H1 (cell line): ENCODE results near the gene SRRM5. TPM values are rescaled to one million over a fixed set of nuclear protein-coding genes. Genes with fewer than 3 reads are reported as not detected.

Source experiments
- CTCF ChIA-PET: fragments of 300-600 bp; sonication (Branson Sonifier 250); formaldehyde crosslinking; loops from one replicate; lab custom pipeline; 2021; ENCODE audit not compliant: partially characterized antibody; lab: Charles Lee
- POLR2A ChIA-PET: fragments of 300-600 bp; sonication (Branson Sonifier 250); formaldehyde crosslinking; loops from one replicate; lab custom pipeline; 2021; ENCODE audit warnings: inconsistent platforms; ENCODE audit not compliant: partially characterized antibody; lab: Charles Lee
- DNase-seq, 2 experiments: peaks; one replicate each; pipeline versions ENCODE4 v3.0.0 to v3.0.0-alpha.2; 2010 to 2022; ENCODE audit warnings: low spot score in 2 of 2, low read depth in 1 of 2, mixed read lengths in 1 of 2
- FAIRE-seq: peaks from 2 replicates; lab custom pipeline; 2011; peaks lifted over from hg19 to GRCh38; lab: Jason Lieb, UNC
- H2AFZ ChIP-seq: 2 replicates; pipeline ENCODE4 v1.8.1; 2012; ENCODE audit warnings: low read length, inconsistent platforms
- H2AK5ac ChIP-seq: 2 replicates; pipeline ENCODE4 v1.6.1; 2013; ENCODE audit warnings: low read depth, low read length
- H2BK120ac ChIP-seq: replicated peaks from 2 replicates; pipeline ENCODE3; 2013; ENCODE audit warnings: low read depth, low read length, inconsistent platforms
- H2BK12ac ChIP-seq: 2 replicates; pipeline ENCODE4 v1.6.1; 2013; ENCODE audit warnings: low read depth, low read length
- H2BK15ac ChIP-seq: 2 replicates; pipeline ENCODE4 v1.6.1; 2013; ENCODE audit warnings: low read length
- H2BK20ac ChIP-seq: 2 replicates; pipeline ENCODE4 v1.6.1; 2013; ENCODE audit warnings: low read length
- H2BK5ac ChIP-seq: 2 replicates; pipeline ENCODE4 v1.6.1; 2013; ENCODE audit warnings: low read depth, low read length
- H3K14ac ChIP-seq: 2 replicates; pipeline ENCODE4 v1.6.1; 2013; ENCODE audit warnings: inconsistent platforms; ENCODE audit not compliant: insufficient read length
- H3K18ac ChIP-seq: 2 replicates; pipeline ENCODE4 v1.6.1; 2013; ENCODE audit warnings: low read length; ENCODE audit errors: extremely low read depth
- H3K23ac ChIP-seq: 2 replicates; pipeline ENCODE4 v1.6.1; 2013; ENCODE audit warnings: inconsistent platforms; ENCODE audit not compliant: insufficient read length
- H3K23me2 ChIP-seq: 2 replicates; pipeline ENCODE4 v1.6.1; 2013; ENCODE audit warnings: low read depth, low read length
- H3K27ac ChIP-seq: 2 replicates; pipeline ENCODE4 v1.6.1; 2011; ENCODE audit warnings: low read depth, low read length, inconsistent platforms
- H3K27me3 ChIP-seq, 4 experiments: replicated peaks in 1 of 4; 1 replicate in 1 of 4; 2 replicates in 3 of 4; pipeline versions ENCODE4 v1.6.1 to v1.8.1; 2011 to 2013; ENCODE audit warnings: low read length in 3 of 4, mild to moderate bottlenecking in 3 of 4, inconsistent platforms in 2 of 4, mixed read lengths in 2 of 4, moderate library complexity in 1 of 4; ENCODE audit not compliant: control insufficient read depth in 3 of 4, insufficient read depth in 3 of 4; ENCODE audit errors: extremely low read depth in 1 of 4
- H3K36me3 ChIP-seq, 4 experiments: 2 replicates each; pipeline versions ENCODE4 v1.6.1 to v1.8.1; 2011 to 2013; ENCODE audit warnings: mild to moderate bottlenecking in 4 of 4, low read length in 3 of 4, moderate library complexity in 2 of 4, control low read depth in 1 of 4, inconsistent platforms in 1 of 4; ENCODE audit not compliant: insufficient read depth in 4 of 4, control insufficient read depth in 2 of 4
- H3K4ac ChIP-seq: replicated peaks from 2 replicates; pipeline ENCODE3; 2013; ENCODE audit warnings: low read length, low read depth, mixed read lengths, inconsistent platforms; ENCODE audit not compliant: insufficient read length
- H3K4me1 ChIP-seq, 4 experiments: replicated peaks in 1 of 4; 1 replicate in 1 of 4; 2 replicates in 3 of 4; pipeline versions ENCODE4 v1.6.1 to v1.8.1; 2011 to 2013; ENCODE audit warnings: low read length in 3 of 4, inconsistent platforms in 2 of 4, mixed read lengths in 1 of 4; ENCODE audit not compliant: insufficient read depth in 4 of 4, control insufficient read depth in 3 of 4
- H3K4me2 ChIP-seq, 2 experiments: 2 replicates each; pipeline versions ENCODE4 v1.6.1 to v1.8.1; 2011 to 2013; ENCODE audit warnings: low read depth in 2 of 2, low read length in 2 of 2, control low read depth in 1 of 2, inconsistent platforms in 1 of 2, mild to moderate bottlenecking in 1 of 2; ENCODE audit not compliant: insufficient read depth in 1 of 2
- H3K4me3 ChIP-seq, 4 experiments: fragments of 200-600, 300-600 bp in 1 of 4; sonication (generic), shearing (Covaris generic), sonication (Bioruptor Twin) in 1 of 4; 2 replicates each; pipeline versions ENCODE4 v1.5.1 to v1.8.1; 2011 to 2016; ENCODE audit warnings: low read length in 4 of 4, low read depth in 3 of 4, control low read depth in 2 of 4, inconsistent platforms in 2 of 4, mild to moderate bottlenecking in 2 of 4, mixed read lengths in 1 of 4, moderate library complexity in 1 of 4; ENCODE audit not compliant: insufficient read depth in 2 of 4; ENCODE audit errors: extremely low read depth in 1 of 4
- H3K56ac ChIP-seq: replicated peaks from 2 replicates; pipeline ENCODE3; 2013; ENCODE audit warnings: low read depth, mild to moderate bottlenecking, mixed read lengths, low read length, inconsistent platforms; ENCODE audit not compliant: insufficient read length
- H3K79me1 ChIP-seq: 2 replicates; pipeline ENCODE4 v1.6.1; 2013; ENCODE audit warnings: low read depth, low read length, control low read depth
- H3K79me2 ChIP-seq, 2 experiments: 2 replicates each; pipeline versions ENCODE4 v1.6.1 to v1.8.1; 2012 to 2013; ENCODE audit warnings: low read length in 2 of 2, mild to moderate bottlenecking in 2 of 2, inconsistent platforms in 1 of 2; ENCODE audit not compliant: insufficient read depth in 2 of 2, control insufficient read depth in 1 of 2
- H3K9ac ChIP-seq, 4 experiments: replicated peaks in 1 of 4; 1 replicate in 1 of 4; 2 replicates in 3 of 4; pipeline versions ENCODE4 v1.6.1 to v1.8.1; 2011 to 2013; ENCODE audit warnings: low read depth in 3 of 4, low read length in 3 of 4, control low read depth in 2 of 4, mild to moderate bottlenecking in 2 of 4, moderate library complexity in 2 of 4, inconsistent platforms in 1 of 4; ENCODE audit errors: extremely low read depth in 1 of 4
- H3K9me3 ChIP-seq, 2 experiments: 2 replicates each; pipeline versions ENCODE4 v1.6.1 to v1.8.1; 2012 to 2013; ENCODE audit warnings: mild to moderate bottlenecking in 2 of 2, moderate library complexity in 2 of 2, control low read depth in 1 of 2, inconsistent platforms in 1 of 2, low read depth in 1 of 2, low read length in 1 of 2, mixed read lengths in 1 of 2; ENCODE audit not compliant: insufficient read depth in 2 of 2
- H4K20me1 ChIP-seq, 2 experiments: replicated peaks in 1 of 2; 2 replicates each; pipeline versions ENCODE3 to v1.8.1; 2011 to 2013; ENCODE audit warnings: inconsistent platforms in 2 of 2, low read length in 2 of 2, mild to moderate bottlenecking in 1 of 2; ENCODE audit not compliant: insufficient read depth in 2 of 2, control insufficient read depth in 1 of 2
- H4K5ac ChIP-seq: 2 replicates; pipeline ENCODE4 v1.6.1; 2013; ENCODE audit warnings: low read length, low read depth, mixed read lengths, inconsistent platforms; ENCODE audit not compliant: insufficient read length
- H4K8ac ChIP-seq: 2 replicates; pipeline ENCODE4 v1.8.0; 2013; ENCODE audit warnings: mild to moderate bottlenecking, moderate library complexity, low read length, inconsistent platforms; ENCODE audit not compliant: insufficient read depth; ENCODE audit errors: extremely low read depth
- H4K91ac ChIP-seq: replicated peaks from 2 replicates; pipeline ENCODE3; 2013; ENCODE audit warnings: low read length, mixed read lengths, inconsistent platforms; ENCODE audit not compliant: insufficient read length
- BACH1 ChIP-seq: IDR thresholded peaks from 2 replicates; pipeline ENCODE4 v1.6.1; 2012; ENCODE audit warnings: low read length, improper control_type of control experiment
- POLR2A ChIP-seq, 2 experiments: IDR thresholded peaks; 1 replicate in 1 of 2; 2 replicates in 1 of 2; pipeline ENCODE4 v1.6.1; 2011; ENCODE audit warnings: low read depth in 2 of 2, low read length in 2 of 2, mild to moderate bottlenecking in 2 of 2; ENCODE audit errors: control extremely low read depth in 1 of 2
- POLR2AphosphoS5 ChIP-seq: IDR thresholded peaks from 2 replicates; pipeline ENCODE4 v1.6.1; 2011; ENCODE audit warnings: low read depth, low read length
- SIRT6 ChIP-seq: IDR thresholded peaks from one replicate; pipeline ENCODE4 v1.7.1; 2012; ENCODE audit warnings: low read length, inconsistent platforms
- WGBS, 2 experiments: shearing (Covaris generic) in 1 of 2; methylation state at CpG; one replicate each; pipeline versions ENCODE4 v1.1.6 to v1.1.7; 2013 to 2015; ENCODE audit warnings: low lambda C conversion rate in 2 of 2, mixed read lengths in 2 of 2, inconsistent platforms in 1 of 2, low coverage in 1 of 2, missing lambda C conversion rate in 1 of 2; ENCODE audit not compliant: insufficient replicate concordance in 2 of 2, insufficient coverage in 1 of 2, insufficient read length in 1 of 2; ENCODE audit errors: extremely low coverage in 1 of 2, missing lambda C conversion rate in 1 of 2; 5-methylcytosine and 5-hydroxymethylcytosine counted together
- polyA plus RNA-seq, 7 experiments: library from polyadenylated mRNA; depleted of rRNA in 3 of 7; stranded (reverse) in 5 of 7; unstranded in 2 of 7; fragments of >200 nt in 5 of 7; fragments of 200-250 nt in 2 of 7; gene quantifications; 1 replicate in 5 of 7; 2 replicates in 1 of 7; 4 replicates in 1 of 7; pipeline versions ENCODE4 v1.2.1 to v1.2.3, GENCODE V29; 2011 to 2013; ENCODE audit warnings: missing spikeins in 2 of 7, mixed read lengths in 2 of 7
- total RNA-seq: library from RNA; stranded (reverse); fragmentation: NEBNext Ultra II Directional; extraction: Animal tissue kit (Norgen Biotek cat#: 25700); gene quantifications from 2 replicates; pipeline ENCODE4 v1.2.1, GENCODE V29; 2021
- TF ChIP-seq, protein P1 (sequence below): IDR thresholded peaks from 2 replicates; pipeline ENCODE4 v1.6.1; 2012; ENCODE audit warnings: inconsistent platforms

Gene SRRM5
- total and polyA plus RNA-seq, 2 of the 8 experiments (the other 6 are each of a cell fraction or from before 2014, with no cell fraction given) = 0.06 to 0.11 TPM

DNA sequence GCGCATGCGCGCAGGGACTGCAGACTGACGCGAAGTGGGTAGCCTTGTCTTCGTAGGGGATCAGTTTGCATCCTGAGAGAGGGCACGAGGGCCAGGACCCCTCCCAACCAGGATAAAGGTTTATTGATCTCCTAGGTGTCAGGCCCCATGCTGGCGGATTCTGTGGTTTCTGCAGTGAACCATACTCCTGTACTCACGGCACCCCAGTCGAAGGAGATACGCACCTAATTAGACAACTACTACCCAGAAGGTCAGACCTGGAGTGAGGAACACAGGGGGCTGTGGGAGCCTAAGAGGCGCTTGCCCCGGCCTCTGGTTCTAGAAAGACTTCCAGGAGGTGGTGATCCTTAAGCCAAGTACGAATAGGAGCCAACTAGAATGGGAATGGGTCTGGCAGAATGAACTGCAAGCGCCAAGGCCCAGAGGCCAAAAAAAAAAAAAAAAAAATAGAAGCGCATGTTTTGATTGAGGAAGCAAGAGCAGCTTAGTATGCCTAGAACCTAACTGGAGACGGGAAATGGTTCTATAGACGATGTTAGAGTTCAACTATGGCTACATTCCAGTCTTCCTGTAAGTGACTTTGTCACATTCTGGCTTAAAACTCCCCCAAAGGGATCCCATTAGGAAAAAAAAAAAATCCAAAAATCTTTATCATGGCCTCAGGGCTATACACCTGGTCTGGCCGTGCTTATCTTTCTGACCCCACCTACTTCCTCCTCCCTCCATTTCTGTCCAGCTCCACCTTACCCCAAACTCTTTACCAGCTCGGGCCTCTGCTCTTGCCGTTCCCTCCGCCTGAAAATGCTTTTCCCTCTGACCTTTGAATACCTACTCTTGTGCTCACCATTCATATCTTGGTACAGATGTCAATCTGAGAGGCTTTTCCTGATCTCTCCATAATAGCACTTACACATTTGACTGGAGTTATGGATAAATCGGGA is 8.4 kb downstream of the SRRM5 start:
- Histone ChIP-seq H2BK20ac (no peak overlapping the region), H3K9me3 (no peaks in the 10 kb centered on the region), H3K14ac (no peak overlapping the region), H2BK120ac (no peak overlapping the region)
- FAIRE-seq = no peak
- 53% methylated on average over 22 of the region's 23 CpGs; no CpG with 5 or more reads in 1 of the 2 experiments for whole genome bisulfite sequencing, 2 experiments
- TF ChIP-seq POLR2A (IDR thresholded peaks at IDR 0.05; ENCODE audit: control extremely low read depth in 1 of 2, low read depth in 2 of 2, low read length in 2 of 2) = peak; percentile 8 to 43; a peak in 2 of 3 replicates
- TF ChIP-seq, protein P1, sequence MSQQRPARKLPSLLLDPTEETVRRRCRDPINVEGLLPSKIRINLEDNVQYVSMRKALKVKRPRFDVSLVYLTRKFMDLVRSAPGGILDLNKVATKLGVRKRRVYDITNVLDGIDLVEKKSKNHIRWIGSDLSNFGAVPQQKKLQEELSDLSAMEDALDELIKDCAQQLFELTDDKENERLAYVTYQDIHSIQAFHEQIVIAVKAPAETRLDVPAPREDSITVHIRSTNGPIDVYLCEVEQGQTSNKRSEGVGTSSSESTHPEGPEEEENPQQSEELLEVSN = no peak; the same call in 1 of the 2 replicates
- peak; percentile 8; the same call in 1 of the 2 replicates for TF ChIP-seq POLR2AphosphoS5
- TF ChIP-seq BACH1 = no peak
- TF ChIP-seq SIRT6 = no peak
- TF ChIP-seq, all 59 proteins: peak for 2
- Histone ChIP-seq H3K18ac (peak overlapping the region; percentile 51), H3K9ac (peak overlapping the region in 3 of 4 experiments; percentile 96 to 97 (median 96); a peak in 6 of 7 replicates), H3K79me1 (peaks cover 2% of the 10 kb centered on the region), H2AK5ac (no peak overlapping the region), H2AFZ (no peak overlapping the region), H4K20me1 (peaks cover 0 to 3% of the 10 kb centered on the region in 2 experiments), H3K27me3 (no peaks in the 10 kb centered on the region), H3K23me2 (peaks cover 10% of the 10 kb centered on the region), H3K4me2 (peak overlapping the region; percentile 89 to 96), H2BK12ac (no peak overlapping the region), H3K79me2 (peaks cover 0 to 11% of the 10 kb centered on the region in 2 experiments; a peak in 2 of 4 replicates), H4K8ac (peak overlapping the region; percentile 17), H3K4me3 (peak overlapping the region; percentile 69 to 81 (median 76)), H3K36me3 (no peaks in the 10 kb centered on the region), H4K5ac (peak overlapping the region; percentile 11), H3K27ac (peak overlapping the region; percentile 99), H2BK5ac (peak overlapping the region; percentile 97), H4K91ac (peak overlapping the region; percentile 7), H2BK15ac (no peak overlapping the region), H3K23ac (no peak overlapping the region), H3K4me1 (peaks cover 6 to 16% (median 10%) of the 10 kb centered on the region in 4 experiments), H3K56ac (peak overlapping the region; percentile 43), H3K4ac (peak overlapping the region; percentile 63)
- DNase-seq = no peak
- POLR2A ChIA-PET = interaction anchor here (1.1 kb wide), 1 partner anchor 23 kb away, joined by 3 read pairs; no protein-coding TSS in a partner anchor
- CTCF ChIA-PET = interaction anchor here (0.6 to 1.3 kb wide), 4 partner anchors 22 to 171 kb away, joined by 3 to 4 read pairs (median 4); no protein-coding TSS in a partner anchor
